Motor neuron (in vitro differentiated cells): ENCODE results near the gene PEX5L. TPM values are rescaled to one million over a fixed set of nuclear protein-coding genes. Genes with fewer than 3 reads are reported as not detected.
A peak's percentile ranks its signal among the peaks of the same experiment; 100 is the strongest.

Experiments
- ATAC-seq, 8 experiments: fragments of 200-7000 bp; cut with Tn5 transposase; replicated peaks in 6 of 8; 2 replicates each; pipeline ENCODE4 v1.8.0; 2021; ENCODE audit warnings: mild to moderate bottlenecking in 8 of 8, moderate library complexity in 8 of 8
- H3K27ac ChIP-seq, 2 donors: fragments of 250-450 bp; sonication (Bioruptor Pico); 2 replicates each; pipeline ENCODE4 v1.9.0; 2021; ENCODE audit warnings: antibody characterized with exemption in 2 of 2, mild to moderate bottlenecking in 2 of 2, moderate library complexity in 1 of 2
- H3K4me1 ChIP-seq, 2 donors: fragments of 250-450 bp; sonication (Bioruptor Pico); replicated peaks in 1 of 2; 2 replicates each; pipeline ENCODE4 v1.6.1; 2021; ENCODE audit warnings: antibody characterized with exemption in 2 of 2, mild to moderate bottlenecking in 2 of 2, moderate library complexity in 1 of 2
- H3K4me3 ChIP-seq, 5 donors: fragments of 250-450 bp; sonication (Bioruptor Pico); 2 replicates each; pipeline ENCODE4 v1.9.0; 2021; ENCODE audit warnings: antibody characterized with exemption in 5 of 5, mild to moderate bottlenecking in 5 of 5, moderate library complexity in 4 of 5
- WGBS, 10 experiments: fragments of 450-650 bp; shearing (Covaris generic); methylation state at CpG; one replicate each; pipeline ENCODE4 v1.0.0; 2022; 5-methylcytosine and 5-hydroxymethylcytosine counted together
- in situ Hi-C, 9 experiments: fragments of 400-800 bp; cut with MboI; loops; one replicate each; pipeline ENCODE4 v1.15.0; 2021; ENCODE audit warnings: low sequenced_read_pairs in 9 of 9, low pct_unique_long_range_greater_than_20kb in 2 of 9; ENCODE audit not compliant: unreplicated experiment in 9 of 9
- total RNA-seq, 8 experiments: library from RNA; unstranded; fragments of 300-600 nt; gene quantifications; 2 replicates each; pipeline versions ENCODE4 v1.2.3 to v1.2.4, GENCODE V29; 2022

PEX5L gene
- total RNA-seq, 8 experiments from 2014 or later = 3.6 to 76.9 (median 9.1) TPM

GRCh38 chr3:179840985-179841384 is 195.8 kb downstream of the PEX5L start:
- ATAC-seq = no peak
- WGBS, 10 experiments = 60 to 100% (median 86%) methylated on average over 1 to 7 of the region's 7 CpGs
- no peak overlapping the region for H3K27ac ChIP-seq
- H3K4me1 ChIP-seq = peaks cover 0 to 5% of the 10 kb centered on the region in 2 donors
- in situ Hi-C loops = no loop called here
- H3K4me3 ChIP-seq = no peak overlapping the region

GRCh38 chr3:179837374-179837773 is 199.4 kb downstream of the PEX5L start:
- in situ Hi-C loops = no loop called here
- WGBS, 10 experiments = 20 to 100% (median 85%) methylated on average over 1 to 2 of the region's 2 CpGs; no CpG with 5 or more reads in 2 of the 10 experiments

GRCh38 chr3:179833294-179833693 is 203.4 kb downstream of the PEX5L start:
- in situ Hi-C loops = no loop called here
- ATAC-seq = no peak
- no peak overlapping the region for H3K27ac ChIP-seq
- H3K4me1 ChIP-seq = peaks cover 0 to 8% of the 10 kb centered on the region in 2 donors
- H3K4me3 ChIP-seq = no peak overlapping the region

More at GRCh38 chr3:179837374-179837773, 199.4 kb downstream of the PEX5L start:
- no peak overlapping the region for H3K4me3 ChIP-seq
- ATAC-seq = no peak
- no peak overlapping the region for H3K27ac ChIP-seq
- peaks cover 0 to 8% of the 10 kb centered on the region in 2 donors for H3K4me1 ChIP-seq

GRCh38 chr3:179832333-179832854 is 204.3 kb downstream of the PEX5L start:
- peaks cover 0 to 8% of the 10 kb centered on the region in 2 donors for H3K4me1 ChIP-seq
- in situ Hi-C loops = no loop called here
- ATAC-seq = no peak
- no peak overlapping the region for H3K4me3 ChIP-seq
- H3K27ac ChIP-seq = no peak overlapping the region
- 6 to 100% (median 89%) methylated on average over 2 to 3 of the region's 3 CpGs; no CpG with 5 or more reads in 6 of the 10 experiments for WGBS, 10 experiments

- Histone ChIP-seq H3K27ac (no peak overlapping the region), H3K4me3 (no peak overlapping the region), H3K4me1 (no peaks in the 10 kb centered on the region)
- 10 to 100% (median 77%) methylated on average over 1 to 5 of the region's 5 CpGs for WGBS, 10 experiments
- in situ Hi-C loops = no loop called here
- peak in 1 of 8 experiments; percentile 20 for ATAC-seq
Measured at GRCh38 chr3:179829401-179829800, 207.3 kb downstream of the PEX5L start.

GRCh38 chr3:179828738-179829137 is 208.0 kb downstream of the PEX5L start:
- ATAC-seq = no peak
- H3K4me1 ChIP-seq = no peaks in the 10 kb centered on the region
- no peak overlapping the region for H3K27ac ChIP-seq
- H3K4me3 ChIP-seq = no peak overlapping the region
- in situ Hi-C loops = no loop called here
- 0 to 100% (median 90%) methylated on average over 1 to 2 of the region's 2 CpGs; no CpG with 5 or more reads in 1 of the 10 experiments for WGBS, 10 experiments

- no peak overlapping the region for H3K4me3 ChIP-seq
- no peaks in the 10 kb centered on the region for H3K4me1 ChIP-seq
- 0 to 17% (median 5%) methylated on average over 1 of the region's 1 CpG; no CpG with 5 or more reads in 4 of the 10 experiments for WGBS, 10 experiments
- in situ Hi-C loops = no loop called here
- peak in 2 of 8 experiments; percentile 31 to 92 for ATAC-seq
- H3K27ac ChIP-seq = no peak overlapping the region
Measured at GRCh38 chr3:179826247-179826637, 210.5 kb downstream of the PEX5L start.

- H3K4me1 ChIP-seq = no peaks in the 10 kb centered on the region
- WGBS, 10 experiments = 11 to 100% (median 81%) methylated on average over 1 to 6 of the region's 6 CpGs
- H3K27ac ChIP-seq = no peak overlapping the region
- in situ Hi-C loops = no loop called here
- H3K4me3 ChIP-seq = no peak overlapping the region
- peak in 1 of 8 experiments; percentile 86 for ATAC-seq
Measured at GRCh38 chr3:179825527-179826246, 211.1 kb downstream of the PEX5L start.

- Histone ChIP-seq H3K4me1 (no peaks in the 10 kb centered on the region), H3K4me3 (no peak overlapping the region), H3K27ac (no peak overlapping the region)
- in situ Hi-C loops = loop anchor here in 4 of 9 experiments (25.0 kb wide), 2 partner anchors 215 to 765 kb away; partner anchors contain the start of gene PEX5L (in 1 of the 4)
- 33 to 100% (median 96%) methylated on average over 2 to 3 of the region's 3 CpGs for WGBS, 10 experiments
- no peak for ATAC-seq
Measured at GRCh38 chr3:179822296-179822695, 214.4 kb downstream of the PEX5L start.

- Histone ChIP-seq H3K27ac (no peak overlapping the region), H3K4me1 (no peaks in the 10 kb centered on the region), H3K4me3 (no peak overlapping the region)
- no peak for ATAC-seq
- in situ Hi-C loops = loop anchor here in 4 of 9 experiments (25.0 kb wide), 2 partner anchors 218 to 768 kb away; partner anchors contain the start of gene PEX5L (in 1 of the 4)
- 28 to 100% (median 97%) methylated on average over 2 to 3 of the region's 3 CpGs; no CpG with 5 or more reads in 3 of the 10 experiments for WGBS, 10 experiments
Measured at GRCh38 chr3:179819379-179819778, 217.4 kb downstream of the PEX5L start.

GRCh38 chr3:179812096-179812382 is 224.7 kb downstream of the PEX5L start:
- no peaks in the 10 kb centered on the region for H3K4me1 ChIP-seq
- 58 to 100% (median 76%) methylated on average over 1 to 3 of the region's 3 CpGs for WGBS, 10 experiments
- H3K27ac ChIP-seq = no peak overlapping the region
- in situ Hi-C loops = loop anchor here in 4 of 9 experiments (25.0 kb wide), 2 partner anchors 225 to 775 kb away; partner anchors contain the start of gene PEX5L (in 1 of the 4)
- ATAC-seq = no peak
- no peak overlapping the region for H3K4me3 ChIP-seq

- H3K4me1 ChIP-seq = no peaks in the 10 kb centered on the region
- in situ Hi-C loops = loop anchor here in 4 of 9 experiments (25.0 kb wide), 2 partner anchors 226 to 776 kb away; partner anchors contain the start of gene PEX5L (in 1 of the 4)
- WGBS, 10 experiments = 0 to 42% (median 29%) methylated on average over 3 to 9 of the region's 9 CpGs
- no peak overlapping the region for H3K27ac ChIP-seq
- ATAC-seq = peak; percentile 42 to 98 (median 68)
- no peak overlapping the region for H3K4me3 ChIP-seq
Measured at GRCh38 chr3:179811321-179812095, 225.2 kb downstream of the PEX5L start.

- no peaks in the 10 kb centered on the region for H3K4me1 ChIP-seq
- in situ Hi-C loops = loop anchor here in 4 of 9 experiments (25.0 kb wide), 2 partner anchors 228 to 778 kb away; partner anchors contain the start of gene PEX5L (in 1 of the 4)
- no peak overlapping the region for H3K4me3 ChIP-seq
- no peak overlapping the region for H3K27ac ChIP-seq
- ATAC-seq = no peak
Measured at GRCh38 chr3:179809639-179810038, 227.1 kb downstream of the PEX5L start.
